ENCODE results near the gene KCNAB2.
A peak's percentile ranks its signal among the peaks of the same experiment; 100 is the strongest.

Gene KCNAB2

GRCh38 chr1:6081901-6082300 is 36.2 kb downstream of the KCNAB2 start:
- H3K4me3 ChIP-seq (ENCODE audit: low read depth, low read length): no peak overlapping the region
- no peak for DNase-seq (ENCODE audit: low read depth)
- TF ChIP-seq CTCF (conservative IDR thresholded peaks at IDR 0.05; ENCODE audit: low read depth, low read length): no peak

GRCh38 chr1:6082430-6082971 is 36.8 kb downstream of the KCNAB2 start:
- no peak overlapping the region for H3K4me3 ChIP-seq (ENCODE audit: low read depth, low read length)
- peak; percentile 48 for TF ChIP-seq CTCF (conservative IDR thresholded peaks at IDR 0.05; ENCODE audit: low read depth, low read length)
- peak; percentile 16 for DNase-seq (ENCODE audit: low read depth)

GRCh38 chr1:6083385-6083784 is 37.7 kb downstream of the KCNAB2 start:
- no peak for TF ChIP-seq CTCF (conservative IDR thresholded peaks at IDR 0.05; ENCODE audit: low read depth, low read length)
- no peak for DNase-seq (ENCODE audit: low read depth)
- no peak overlapping the region for H3K4me3 ChIP-seq (ENCODE audit: low read depth, low read length)

- no peak overlapping the region for H3K4me3 ChIP-seq (ENCODE audit: low read depth, low read length)
- TF ChIP-seq CTCF (conservative IDR thresholded peaks at IDR 0.05; ENCODE audit: low read depth, low read length): no peak
- DNase-seq (ENCODE audit: low read depth): no peak
Observed at GRCh38 chr1:6083801-6084446, 38.2 kb downstream of the KCNAB2 start.

GRCh38 chr1:6084781-6085495 is 39.2 kb downstream of the KCNAB2 start:
- no peak overlapping the region for H3K4me3 ChIP-seq (ENCODE audit: low read depth, low read length)
- no peak for TF ChIP-seq CTCF (conservative IDR thresholded peaks at IDR 0.05; ENCODE audit: low read depth, low read length)
- DNase-seq (ENCODE audit: low read depth): no peak

- no peak for TF ChIP-seq CTCF (conservative IDR thresholded peaks at IDR 0.05; ENCODE audit: low read depth, low read length)
- no peak for DNase-seq (ENCODE audit: low read depth)
- no peak overlapping the region for H3K4me3 ChIP-seq (ENCODE audit: low read depth, low read length)
Observed at GRCh38 chr1:6085666-6086065, 40.0 kb downstream of the KCNAB2 start.

Measured in choroid plexus epithelial cell (primary cell).